HG03060 (cell line): ENCODE results near the gene TOP3B.
"Not testable (repeated sequence)": the region's sequence is repeated elsewhere in the genome, so short reads cannot be mapped to it uniquely, and the experiment has no call there.

Experiments
- ATAC-seq: cut with Tn5 transposase; IDR thresholded peaks from one replicate; pipeline ENCODE4 v1.9.1; 2021; ENCODE audit warnings: low read depth, moderate number of reproducible peaks; ENCODE audit not compliant: unreplicated experiment

Gene TOP3B

DNA sequence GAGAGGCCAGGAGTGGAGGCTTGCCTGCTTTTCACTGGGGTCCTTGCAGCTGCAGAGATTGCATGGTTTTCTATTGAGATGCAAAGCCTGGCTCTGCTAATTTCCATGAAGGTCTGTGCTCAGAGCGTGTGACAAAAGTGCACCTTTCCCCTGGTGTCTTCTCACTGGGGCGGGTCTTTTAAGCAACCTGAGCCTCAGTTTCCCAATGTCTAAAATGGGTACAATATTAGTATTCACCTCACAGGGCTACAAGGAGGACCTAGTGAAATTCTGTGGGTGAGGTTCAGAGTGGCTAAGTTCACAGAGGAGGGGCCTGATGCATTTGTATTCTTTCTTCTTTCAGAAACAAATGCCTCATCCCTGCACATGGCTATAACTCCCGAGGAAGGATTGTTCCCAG is 50.2 kb downstream of the TOP3B start:
- no peak for ATAC-seq

DNA sequence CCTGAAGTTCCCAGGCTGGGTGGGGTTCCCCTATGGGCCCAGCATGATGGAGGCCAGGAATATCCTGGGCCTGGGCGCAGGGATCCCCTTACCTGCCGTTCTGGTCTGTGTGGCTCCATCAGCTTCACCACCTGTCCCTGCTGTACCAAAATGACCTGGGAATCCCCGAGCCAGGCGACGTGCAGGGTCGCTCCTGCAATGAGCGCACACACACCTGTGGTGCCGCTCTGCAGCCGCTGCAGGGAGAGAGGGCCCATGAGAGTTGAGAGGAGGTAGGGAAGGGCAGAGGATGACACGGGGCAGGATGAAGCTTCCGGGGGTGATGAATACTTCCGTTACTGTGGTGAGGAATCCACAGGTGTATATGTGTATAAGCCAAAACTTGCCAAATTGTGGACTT is 51.5 kb downstream of the TOP3B start:
- ATAC-seq: no peak

DNA sequence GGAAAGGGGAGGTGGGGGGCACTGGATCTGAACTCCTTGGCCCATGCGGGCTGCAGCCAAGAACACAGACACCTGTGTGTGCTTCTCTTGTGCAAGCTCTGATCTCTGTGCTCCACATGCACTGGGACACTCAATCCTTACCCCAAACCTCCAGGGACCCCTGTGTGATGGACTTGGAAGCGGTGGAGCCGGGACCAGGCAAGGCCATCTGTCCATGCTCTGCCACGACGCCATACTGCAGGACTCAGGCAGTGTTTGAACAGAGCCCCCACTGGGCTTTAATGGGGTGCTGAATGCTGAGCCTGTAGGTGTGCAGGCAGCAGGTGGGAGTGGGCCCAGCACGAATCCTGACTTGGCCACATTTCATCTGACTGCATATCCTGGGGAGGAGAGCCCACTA is 53.3 kb downstream of the TOP3B start:
- no peak for ATAC-seq

DNA sequence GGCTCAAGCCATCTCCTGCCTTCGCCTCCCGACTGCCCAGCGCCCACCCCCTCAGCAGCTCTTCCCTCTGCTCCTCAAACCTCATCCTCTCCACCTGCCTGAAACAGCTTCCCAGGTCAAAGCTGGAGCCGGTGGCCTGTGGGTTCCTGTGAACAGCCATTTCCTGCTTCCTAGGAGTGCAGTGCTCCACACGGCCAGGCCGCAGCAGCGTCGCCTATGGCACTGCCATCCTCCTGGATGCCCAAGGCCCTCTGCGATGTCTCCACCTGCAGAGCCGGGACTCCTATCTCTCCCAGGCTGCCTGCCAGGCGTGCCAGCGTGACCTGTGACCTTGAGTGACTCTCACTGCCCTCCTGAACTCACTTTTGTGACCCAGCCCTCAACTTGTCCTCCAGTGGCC is 54.5 kb downstream of the TOP3B start:
- no peak for ATAC-seq

DNA sequence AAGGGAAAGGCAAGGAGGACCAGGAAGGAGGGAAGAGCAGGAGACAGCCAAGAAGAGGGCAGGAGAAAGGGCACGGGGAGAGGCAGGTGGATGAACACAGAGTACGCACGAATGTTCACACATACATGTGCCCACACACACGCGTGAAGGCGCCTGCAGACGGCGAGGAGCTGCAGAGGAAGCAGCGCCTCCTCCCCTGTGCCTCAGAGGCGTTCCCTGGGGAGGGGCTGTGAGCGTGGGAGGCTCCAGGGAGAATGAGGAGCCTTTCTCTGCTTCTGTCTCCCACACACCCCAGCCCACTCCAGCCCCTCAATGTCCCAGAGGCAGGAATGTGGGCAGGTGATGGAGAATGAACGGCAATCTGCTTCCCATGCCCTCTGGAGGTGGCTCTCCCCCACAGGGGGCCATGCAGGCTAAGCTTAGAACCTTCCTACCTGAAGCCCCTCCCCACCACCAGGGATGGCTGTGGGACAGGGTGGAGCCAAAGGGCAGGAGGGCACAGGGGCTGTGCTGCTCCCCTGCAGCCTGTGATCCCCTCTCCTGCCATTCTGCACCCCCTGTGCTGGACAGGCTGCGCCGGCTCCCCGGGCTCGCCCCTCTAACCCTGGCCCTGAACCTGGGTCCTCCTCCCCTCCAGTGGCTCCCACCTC is 55.3 kb downstream of the TOP3B start:
- no peak for ATAC-seq

DNA sequence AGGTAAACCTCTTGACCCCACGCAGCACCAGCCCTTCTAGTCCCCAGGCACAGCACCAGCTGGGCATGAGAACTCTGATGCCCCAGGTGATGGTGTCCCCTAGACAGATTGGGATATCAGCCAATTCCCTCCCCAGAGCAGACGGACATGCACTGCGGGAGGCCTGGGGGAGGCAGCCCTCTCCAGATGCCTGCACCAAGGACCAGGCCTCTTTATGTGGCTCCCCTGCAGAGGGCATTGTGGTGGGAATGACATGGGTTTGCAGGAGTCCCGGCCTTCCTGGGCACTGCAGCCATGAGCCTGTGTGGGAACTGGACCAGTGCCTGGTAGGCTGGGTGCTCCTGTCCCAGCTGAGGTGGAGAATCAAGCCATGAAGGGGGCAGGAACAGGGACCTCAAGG is 55.9 kb downstream of the TOP3B start:
- ATAC-seq: no peak

DNA sequence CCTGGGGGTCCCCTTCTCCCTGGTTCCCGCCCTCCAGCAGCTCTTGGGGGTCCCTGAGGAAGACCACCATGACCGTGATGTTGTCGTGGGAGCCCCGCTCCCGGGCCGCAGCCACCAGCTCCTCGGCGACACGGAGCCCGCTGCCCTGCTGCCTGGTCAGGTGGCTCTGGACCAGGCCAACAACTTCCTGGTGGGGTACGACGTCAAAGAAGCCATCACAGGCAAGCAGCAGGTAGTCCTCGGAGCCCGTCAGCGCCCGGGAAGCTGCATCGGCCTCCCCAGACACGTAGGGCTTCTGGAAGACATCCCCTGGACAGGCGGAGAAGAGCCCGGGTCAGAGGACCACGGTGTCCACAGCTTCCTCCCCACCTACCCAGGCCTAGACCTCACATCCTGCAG is 59.4 kb downstream of the TOP3B start:
- no peak for ATAC-seq

DNA sequence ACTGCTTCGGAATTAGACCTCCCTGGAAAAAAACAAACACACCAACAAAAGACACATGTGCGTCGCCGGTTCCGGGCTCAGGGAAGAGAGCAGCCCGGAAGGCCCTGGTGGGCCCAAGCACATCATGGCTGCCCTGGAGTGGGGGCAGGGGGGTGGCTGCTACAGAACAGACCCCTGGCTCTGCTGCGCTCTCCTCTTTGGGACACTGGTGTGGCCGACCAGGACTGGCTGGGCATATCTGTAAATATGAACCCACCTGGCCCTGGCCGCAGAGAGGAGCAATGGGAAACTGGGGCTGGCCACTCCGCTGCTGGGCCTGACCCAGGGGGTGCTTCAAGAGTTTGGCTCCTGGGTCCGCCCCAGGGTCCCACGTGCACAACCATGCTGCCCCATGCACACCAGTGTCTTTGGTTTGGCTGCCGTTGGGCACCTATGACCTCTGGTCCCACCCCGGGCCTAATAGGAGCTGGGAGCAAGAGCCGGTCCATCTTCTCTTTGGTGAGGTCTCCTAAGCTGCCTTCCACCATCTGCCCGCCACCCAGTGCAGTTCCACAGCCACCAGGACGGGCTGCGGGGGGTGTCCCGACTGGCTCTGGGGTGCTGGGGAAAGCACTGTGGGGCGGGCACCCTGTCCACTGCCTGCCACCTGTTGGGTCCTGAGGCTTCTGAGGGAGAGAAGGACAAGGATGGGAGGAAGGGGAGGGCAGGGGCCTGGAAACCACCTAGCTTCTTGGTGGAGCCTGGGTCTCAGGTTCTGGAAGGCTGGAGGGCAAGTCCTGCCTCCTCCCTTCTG is 60.0 kb downstream of the TOP3B start:
- no peak for ATAC-seq

DNA sequence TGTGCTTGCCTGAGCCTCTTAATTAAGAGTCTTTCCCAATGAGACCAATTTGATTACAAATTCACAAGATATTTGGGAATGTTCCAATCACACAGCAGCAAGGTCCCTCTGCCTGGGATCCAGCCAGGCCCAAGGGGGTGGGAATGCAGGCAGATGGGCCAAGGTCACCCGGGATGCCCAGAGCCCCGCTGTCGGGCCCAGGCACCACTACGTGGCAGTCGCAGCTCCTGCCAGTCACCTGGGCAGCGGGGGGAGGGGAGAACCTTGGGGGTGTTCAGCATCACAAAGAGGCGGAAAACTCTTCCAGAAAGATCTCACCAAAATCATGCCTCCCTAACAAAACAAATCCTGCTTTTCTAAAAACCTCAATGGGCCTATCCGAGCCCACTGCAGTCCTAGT is 60.9 kb downstream of the TOP3B start:
- ATAC-seq: no peak

DNA sequence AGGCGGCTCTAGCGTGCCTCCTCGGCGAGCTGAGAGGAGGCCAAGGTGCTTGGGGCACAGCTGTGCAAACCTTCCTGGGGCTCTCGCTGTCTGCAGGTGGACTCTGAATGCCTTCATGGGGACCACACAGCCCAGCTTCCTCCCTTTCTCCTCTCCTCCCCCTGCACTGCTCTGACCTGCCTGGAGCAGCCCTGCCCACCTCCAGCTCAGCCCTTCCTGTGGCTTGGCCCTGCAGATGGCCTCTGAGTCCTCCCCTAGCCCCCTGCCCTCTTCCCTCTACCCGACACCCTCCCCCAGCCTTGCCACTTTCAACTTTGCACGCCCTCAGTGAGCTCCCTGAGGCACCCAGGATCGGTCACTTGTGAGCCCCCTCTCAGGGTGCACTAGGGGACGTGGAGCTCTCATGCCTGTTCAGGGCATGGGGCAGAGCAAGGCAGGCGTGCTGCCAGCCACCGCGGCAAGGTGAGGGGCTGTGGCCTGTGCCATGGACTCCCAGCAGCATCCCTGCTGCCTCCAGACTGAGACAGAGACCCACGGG is 61.3 kb downstream of the TOP3B start:
- ATAC-seq: no peak

DNA sequence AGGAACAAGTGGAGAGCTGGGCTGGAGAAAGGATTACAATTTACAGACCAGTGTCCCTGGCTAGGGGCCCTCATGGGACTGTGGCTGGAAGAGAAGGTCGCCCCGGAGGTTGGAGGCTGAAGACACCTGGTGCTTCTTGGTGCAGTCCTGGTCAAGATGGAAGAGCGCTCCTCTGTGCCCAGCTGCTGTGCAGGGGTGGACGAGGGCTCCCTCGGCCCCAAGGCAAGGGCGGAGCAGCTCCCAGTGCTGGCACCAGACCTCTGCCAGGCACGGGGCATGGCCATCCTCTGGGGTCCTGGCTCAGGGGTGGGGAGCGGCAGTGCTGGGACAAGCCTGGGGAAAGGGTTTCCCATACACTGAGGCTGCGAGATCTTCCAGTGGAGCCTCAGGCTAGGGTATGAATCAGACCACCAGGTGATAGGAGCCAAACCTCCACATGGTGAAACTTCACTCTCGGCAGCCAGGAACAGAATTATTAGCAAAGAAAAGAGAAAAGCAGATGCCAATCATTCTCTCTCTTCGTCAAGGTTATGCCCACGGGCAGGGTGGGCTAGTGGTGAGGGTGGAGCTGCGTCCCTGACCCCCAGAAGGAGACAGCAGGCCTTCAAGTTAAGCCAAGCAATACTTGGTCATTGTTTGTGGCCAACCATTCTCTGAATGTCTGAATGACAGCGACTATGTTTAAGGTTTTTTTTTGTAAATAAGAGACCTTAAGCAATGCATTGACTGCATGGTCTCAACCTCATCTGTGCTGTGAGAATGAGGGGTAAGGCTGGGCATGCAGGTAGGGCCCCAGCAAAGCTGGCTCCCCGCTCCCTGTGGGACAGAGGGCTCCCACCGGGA is 62.0 kb downstream of the TOP3B start:
- ATAC-seq: no peak

DNA sequence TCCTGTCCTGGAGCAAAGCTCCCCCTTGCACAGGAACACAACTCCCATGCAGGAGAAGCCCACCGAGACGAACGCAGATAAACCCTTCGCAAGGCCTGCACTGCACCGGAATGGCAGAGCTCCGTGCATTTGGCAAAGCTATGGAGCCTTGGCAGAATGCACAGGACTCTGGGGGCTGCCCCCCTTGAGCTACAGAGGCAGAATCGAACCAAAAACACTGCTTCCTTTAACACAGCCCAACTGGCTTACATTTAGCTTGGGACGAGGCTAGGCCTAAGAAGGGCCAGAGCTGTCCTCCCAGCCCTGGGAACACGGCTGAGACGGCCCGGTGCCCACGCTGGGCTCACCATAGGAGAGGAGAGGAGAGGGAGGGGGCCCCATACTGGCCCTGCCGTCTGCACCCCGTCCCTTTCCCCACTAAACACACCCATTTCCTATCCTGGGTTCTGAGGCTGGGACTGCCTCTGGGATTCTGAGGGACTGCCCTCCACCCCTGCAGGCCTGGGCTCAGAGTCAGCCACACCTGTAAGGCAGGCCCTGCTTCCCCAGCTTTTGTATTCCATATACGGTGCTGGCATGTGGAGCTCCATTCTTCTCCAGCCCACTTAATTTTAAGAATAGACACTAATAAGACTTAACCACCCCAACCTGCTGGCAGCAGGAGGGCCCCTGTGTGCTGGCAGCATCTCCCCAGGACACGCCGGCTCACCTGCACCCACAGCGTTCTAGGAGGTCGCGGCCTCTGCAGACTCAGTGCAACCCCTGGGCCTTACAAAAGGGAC is 62.9 kb downstream of the TOP3B start:
- no peak for ATAC-seq

DNA sequence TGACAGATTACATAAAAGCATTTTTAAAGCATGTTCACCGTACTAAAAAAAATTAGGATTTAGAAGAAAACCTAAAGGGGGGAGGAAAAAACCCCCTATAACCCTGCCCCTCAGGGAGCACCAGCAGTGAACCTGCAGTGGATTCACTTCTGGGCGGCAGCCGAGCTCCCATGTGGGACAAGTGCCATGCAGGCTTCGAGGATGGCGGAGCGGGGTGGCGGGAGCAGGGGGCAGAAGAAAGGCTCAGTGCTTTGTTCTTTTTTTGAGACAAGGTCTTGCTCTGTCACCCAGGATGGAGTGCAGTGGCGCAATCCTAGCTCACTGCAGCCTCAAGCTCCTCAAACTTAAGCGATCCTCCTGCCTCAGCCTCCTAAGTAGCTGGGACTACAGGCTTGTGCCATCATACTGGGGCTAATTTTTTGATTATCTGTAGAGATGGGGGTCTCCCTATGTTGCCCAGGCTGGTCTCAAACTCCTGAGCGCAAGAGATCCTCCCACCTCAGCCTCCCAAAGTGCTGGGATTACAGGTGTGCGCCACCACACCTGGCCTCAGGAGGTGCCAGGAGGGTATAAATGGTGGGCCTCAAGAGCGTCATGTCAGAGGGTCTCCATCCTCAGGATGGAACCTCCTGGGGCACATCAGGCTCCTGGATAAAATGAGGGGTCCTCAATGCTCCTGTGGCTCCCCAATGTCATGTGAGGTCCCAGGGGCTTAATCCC is 64.0 kb downstream of the TOP3B start:
- no peak for ATAC-seq

DNA sequence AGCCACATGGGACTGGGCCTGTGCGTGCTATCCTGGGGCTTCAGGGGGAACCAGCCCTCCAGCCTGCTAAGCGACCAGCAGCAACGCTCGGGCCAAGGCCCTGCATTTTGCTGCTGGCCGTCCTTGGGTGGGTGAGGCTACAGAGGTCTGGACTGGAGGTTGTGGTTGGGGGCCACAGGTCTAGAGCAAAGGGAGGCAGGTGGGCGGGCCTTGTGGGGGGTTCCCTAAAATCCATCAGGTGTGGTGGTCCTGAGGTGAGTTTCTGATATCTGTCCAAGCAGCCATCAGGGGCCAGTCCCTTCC is 64.7 kb downstream of the TOP3B start:
- no peak for ATAC-seq

DNA sequence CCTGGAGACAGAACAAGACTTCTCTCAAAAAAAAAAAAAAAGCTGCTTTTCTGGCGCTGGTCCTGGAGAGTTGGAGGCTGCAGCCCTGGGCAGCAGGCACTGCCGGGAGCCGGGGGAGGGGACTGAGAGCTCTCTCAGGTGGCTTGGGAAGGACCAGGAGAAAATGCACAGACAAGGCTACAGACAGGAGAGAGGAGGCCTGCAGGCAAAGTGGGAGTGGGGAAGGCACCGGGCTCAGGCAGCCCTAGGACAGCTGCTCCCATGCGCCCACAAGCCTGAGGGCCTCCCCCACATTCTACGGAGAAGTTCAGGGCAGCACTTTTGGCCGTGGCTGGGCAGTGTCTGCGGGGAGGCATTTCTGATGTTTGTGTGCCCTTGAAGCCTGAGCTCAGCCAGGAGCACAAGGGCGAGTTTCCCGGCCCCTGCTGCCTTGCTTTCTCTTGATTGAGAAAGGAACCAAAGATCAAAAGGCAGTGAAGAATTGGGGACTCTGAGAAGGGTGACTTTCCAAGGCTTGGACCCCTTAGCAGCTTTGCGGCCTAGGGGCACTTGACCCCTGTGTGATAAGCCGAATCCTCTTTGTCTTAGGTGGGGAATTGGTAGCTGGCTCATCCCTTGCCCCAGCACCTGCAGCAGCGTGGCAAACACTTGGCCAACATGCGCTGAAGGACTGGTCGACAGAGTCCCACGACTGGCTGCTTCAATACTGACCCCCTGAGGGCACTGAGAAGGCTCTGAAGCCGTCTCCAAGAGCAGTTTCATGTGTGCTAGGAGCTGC is 65.2 kb downstream of the TOP3B start:
- no peak for ATAC-seq

DNA sequence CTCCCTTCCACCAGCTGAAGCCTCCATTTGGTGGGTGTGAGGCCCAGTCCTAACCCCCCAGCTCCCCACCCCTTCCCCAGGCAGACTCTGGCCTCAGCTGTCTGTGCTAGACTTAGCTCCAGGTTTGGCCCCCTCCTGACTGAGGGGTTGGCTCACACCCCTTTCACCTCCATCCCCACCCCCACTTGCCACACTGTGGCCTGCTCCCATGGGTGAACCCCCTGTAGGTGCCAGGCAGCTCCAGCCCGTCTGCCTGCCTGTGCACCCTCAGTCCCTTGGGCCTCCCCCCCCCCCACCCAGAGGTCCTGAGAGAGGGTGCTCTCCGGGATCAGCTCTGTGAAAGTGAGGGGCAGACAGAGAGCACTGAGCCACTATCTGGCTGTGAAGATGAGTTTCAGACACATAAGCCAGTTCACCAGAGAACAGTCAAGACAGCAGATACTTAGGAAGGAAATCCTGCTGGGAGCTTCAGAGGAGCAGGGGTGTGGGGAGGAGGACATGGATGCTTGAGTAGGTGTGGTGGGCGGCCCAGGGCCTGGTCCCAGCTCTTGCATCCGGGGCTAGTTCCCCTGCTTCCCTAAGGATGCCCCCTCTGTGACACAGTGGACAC is 66.2 kb downstream of the TOP3B start:
- ATAC-seq: no peak

DNA sequence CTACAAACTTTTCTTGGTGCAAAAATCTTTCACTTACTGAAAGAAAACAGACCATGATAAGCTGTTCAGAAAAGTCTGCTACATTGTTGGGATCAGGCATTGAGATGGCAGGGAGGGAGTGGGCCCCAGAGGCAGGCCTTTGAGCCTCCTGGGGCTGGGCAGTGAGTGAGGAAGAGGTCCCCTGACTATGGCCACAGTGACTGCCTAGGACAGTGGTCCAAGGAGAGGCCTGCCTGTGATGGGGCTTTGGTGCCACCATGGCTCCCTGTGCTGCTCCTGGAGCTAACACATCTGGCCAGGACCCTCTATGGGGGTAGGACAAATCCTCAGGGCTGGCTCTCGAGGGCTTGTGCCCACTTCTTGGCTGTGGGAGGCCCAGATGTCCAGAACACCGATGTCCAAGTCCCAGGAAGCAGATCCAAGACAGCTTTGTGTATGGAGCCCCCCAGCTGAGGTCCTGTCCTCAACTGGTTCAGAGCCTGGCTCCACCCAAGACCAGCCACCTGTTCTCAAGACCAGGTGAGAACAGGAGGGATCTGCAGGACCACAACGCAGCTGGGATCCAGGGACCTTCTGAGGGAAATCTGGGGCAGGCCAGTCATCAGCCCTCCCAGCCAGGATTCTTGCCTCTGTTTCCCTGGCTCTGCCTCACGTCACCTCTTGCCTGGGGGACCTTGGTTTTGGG is 66.8 kb downstream of the TOP3B start:
- no peak for ATAC-seq

DNA sequence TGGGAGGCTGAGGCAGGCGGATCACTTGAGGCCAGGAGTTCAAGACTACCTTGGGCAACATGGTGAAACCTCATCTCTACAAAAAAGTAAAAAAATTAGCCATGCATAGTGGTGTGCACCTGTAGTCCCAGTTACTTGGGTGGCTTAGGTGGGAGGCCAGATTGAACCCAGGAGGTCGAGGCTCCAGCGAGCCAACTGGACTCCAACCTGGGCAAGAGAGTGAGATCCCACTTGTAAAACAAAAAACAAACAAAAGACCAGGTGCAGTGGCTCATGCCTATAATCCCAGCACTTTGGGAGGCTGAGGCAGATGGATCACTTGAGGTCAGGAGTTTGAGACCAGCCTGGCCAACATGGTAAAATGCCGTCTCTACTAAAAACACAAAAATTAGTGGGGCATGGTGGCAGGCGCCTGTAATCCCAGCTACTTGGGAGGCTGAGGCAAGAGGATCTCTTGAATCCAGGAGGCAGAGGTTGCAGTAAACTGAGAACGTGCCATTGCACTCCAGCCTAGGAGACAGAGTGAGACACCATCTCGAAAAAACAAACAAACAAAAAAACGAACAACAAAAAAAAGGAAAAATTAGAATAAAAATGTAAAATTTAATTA is 68.4 kb downstream of the TOP3B start:
- ATAC-seq: not testable (repeated sequence)
